HG03045 (cell line): ENCODE results near the gene LDLRAD3.
"Not testable (repeated sequence)": the region's sequence is repeated elsewhere in the genome, so short reads cannot be mapped to it uniquely, and the experiment has no call there.

Experiments used
- ATAC-seq: cut with Tn5 transposase; IDR thresholded peaks from one replicate; pipeline ENCODE4 v1.9.1; 2021; ENCODE audit warnings: mild to moderate bottlenecking, moderate library complexity; ENCODE audit not compliant: unreplicated experiment

LDLRAD3 gene

DNA sequence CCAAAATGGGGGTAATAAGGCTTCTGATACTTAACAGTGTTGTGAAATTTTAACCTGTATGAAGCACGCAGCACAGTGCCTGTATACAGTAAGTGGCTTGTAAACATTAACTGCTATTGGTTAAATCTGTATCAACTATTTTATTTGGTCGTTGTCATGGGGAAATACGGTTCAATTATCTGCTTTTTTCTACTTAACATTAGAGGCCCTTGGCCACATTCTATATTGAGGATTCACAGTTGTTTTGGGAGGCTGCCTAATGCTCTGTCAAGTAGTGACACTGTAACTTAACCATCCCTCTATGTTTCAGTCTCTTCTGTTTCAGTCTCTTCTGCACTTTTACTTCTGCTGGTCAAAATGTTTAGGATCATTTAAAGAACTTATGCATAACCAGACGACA, 95.6 kb downstream of the LDLRAD3 start:
- no peak for ATAC-seq

GRCh38 chr11:36041988-36042611, 98.2 kb downstream of the LDLRAD3 start:
- no peak for ATAC-seq

DNA sequence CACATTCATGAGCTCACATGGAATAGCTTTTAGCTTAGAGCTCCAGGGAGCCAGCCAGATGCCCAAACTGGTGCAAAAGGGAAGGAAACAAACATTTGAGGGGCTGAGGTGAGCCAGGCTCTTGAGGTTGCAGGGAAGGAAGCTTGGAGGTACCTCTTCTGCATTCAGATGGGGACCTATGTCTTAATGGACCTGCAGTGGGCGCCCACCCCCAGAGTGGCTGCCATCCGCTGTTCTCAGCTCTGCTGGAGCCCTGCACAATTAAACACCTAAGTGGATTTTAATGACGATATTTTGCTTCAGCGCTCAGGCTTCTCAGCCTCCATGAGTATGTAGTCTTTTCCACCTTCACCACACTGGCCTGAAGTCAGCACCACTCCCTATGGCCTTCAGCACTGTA, 100.8 kb downstream of the LDLRAD3 start:
- ATAC-seq, result no peak

DNA sequence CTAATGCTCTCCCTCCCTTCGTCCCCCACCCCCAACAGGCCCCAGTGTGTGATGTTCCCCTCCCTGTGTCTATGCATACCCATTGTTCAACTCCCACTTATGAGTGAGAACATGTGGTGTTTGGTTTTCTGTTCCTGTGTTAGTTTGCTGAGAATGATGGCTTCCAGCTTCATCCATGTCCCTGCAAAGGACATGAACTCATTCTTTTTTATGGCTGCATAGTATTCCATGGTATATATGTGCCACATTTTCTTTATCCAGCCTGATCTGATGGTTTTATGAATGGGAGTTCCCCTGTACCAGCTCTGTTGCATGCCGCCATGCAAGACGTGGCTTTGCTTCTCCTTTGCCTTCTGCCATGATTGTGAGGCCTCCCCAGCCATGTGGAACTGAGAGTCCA, 102.1 kb downstream of the LDLRAD3 start:
- not testable (repeated sequence) for ATAC-seq

DNA sequence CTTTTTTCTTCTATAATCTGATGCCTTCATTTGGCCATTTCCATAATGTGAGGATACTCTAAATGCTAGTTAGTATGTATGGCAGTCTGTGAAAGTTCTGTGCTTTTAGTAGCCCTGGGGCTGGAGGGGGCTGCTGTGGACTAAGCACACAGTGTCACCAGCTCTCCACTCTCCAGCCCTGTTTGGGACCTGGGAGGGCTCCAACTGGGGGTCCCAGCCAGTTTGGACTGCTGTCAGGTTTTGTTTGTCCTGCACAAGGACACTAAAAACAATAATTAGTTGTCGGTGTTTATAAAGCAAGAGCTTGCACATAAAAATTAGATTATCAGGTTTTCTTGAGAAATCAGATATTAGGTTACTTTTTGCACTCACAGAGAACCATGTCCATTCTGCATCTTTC, 103.1 kb downstream of the LDLRAD3 start:
- ATAC-seq, result no peak

DNA sequence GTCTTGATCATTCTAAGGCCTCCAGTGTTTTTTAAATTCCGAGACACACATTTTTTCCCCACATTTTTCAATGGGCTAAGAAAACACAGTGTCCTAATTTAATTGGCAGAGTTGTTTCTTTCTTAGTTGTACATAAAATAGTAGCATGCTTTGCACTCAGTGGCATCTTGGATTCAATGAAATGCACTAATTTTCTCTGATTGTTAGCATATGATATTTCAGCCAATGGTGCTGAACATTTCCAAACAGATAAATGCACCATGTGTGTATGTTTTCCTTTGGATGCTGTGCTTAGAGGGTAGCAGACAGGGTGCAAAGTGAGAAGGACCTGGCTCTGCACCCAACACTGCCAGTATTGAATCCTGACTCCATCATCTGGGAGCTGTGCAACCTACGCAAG, 103.5 kb downstream of the LDLRAD3 start:
- no peak for ATAC-seq

DNA sequence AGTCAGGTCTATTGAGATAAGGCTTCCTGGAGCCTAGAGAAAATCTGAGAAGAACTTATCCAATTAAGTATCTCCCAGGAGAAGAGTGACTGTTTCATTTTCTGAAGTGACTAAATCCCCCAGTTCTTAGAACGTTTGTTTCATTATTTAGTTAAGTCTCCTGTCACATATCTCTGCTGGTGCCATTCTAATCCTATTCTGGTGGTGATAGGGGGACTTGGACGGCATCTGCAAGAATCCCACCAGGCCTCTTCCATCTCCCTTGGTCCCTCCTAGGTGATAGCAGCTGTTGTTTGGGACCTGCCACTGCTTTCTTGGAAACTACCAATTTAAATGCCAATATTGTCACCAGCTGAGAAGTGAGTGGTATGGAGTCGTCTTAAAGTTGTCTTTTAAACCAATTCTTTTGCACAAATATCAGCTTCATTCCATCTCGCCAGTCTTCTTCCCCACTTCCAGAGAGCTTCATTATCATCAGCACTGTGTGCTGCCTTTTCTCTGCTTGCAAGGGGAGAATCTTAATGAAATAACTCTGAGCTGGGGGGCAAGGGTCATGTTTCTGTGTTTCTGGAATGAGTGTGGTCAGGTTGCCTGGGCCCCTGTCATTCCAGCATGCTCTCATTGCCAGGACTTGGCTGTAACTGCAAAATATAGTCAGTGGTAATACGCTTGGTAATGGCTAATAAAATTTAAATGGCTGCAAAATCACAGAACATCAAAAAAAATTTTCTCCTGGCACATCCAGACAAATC, 104.8 kb downstream of the LDLRAD3 start:
- ATAC-seq, result no peak

- no peak for ATAC-seq
Measured at GRCh38 chr11:36051235-36052144, 107.6 kb downstream of the LDLRAD3 start.

DNA sequence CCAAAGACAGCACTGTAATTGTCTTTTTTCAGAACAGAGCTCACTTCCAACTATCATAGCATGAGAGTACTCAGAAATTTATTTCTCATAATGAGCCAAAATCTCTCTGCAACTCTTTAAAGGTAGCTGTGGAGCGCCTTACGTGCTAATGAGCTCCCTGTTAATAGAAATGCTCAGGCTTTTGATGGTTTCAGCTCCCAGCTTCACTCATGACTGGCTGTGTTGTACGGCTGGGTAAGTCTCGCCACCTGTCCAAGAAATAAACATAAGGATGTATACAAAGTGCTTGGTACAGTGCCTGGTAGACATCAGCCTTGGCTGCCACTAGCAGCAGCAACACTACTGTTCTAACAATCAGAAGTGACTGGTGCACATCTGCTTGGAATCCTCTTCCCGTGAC, 109.4 kb downstream of the LDLRAD3 start:
- ATAC-seq, result no peak

DNA sequence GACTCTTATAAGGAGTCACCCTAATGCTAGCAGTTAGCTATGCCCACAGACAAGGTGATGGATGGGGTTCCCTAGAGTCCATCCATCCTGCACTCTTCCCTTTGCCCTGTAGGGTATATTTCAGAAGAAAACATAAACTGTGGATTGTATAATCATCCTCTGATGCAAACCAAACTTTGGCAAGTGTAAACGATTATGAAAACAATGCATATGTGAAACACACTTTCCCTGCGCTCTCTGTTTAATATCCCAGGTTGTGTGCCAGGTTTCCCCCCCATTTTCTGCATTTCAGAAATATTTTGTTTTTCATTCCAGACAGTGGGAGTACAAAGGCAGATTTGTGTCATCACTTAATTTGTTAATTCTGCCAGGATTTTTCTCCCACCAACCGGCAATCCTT, 110.0 kb downstream of the LDLRAD3 start:
- no peak for ATAC-seq

DNA sequence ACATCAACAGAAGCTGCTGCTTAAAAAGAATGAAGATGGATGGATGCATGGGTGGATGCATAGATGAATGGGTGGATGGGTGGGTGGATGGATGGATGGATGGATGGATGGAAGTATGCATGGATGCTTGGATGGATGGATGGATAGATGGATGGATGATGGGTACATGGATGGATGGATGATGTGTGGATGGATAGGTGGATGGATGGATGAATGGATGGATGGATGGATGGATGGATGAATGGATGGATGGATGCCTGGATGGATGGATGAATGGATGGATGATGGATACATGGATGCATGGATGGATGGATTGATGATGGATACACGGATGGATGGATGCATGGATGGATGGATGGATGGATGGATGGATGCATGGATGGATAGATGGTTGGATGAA, 110.8 kb downstream of the LDLRAD3 start:
- ATAC-seq, result no peak

GRCh38 chr11:36056160-36056751, 112.4 kb downstream of the LDLRAD3 start:
- ATAC-seq, result no peak

- ATAC-seq, result no peak
Measured at GRCh38 chr11:36057379-36058042, 113.6 kb downstream of the LDLRAD3 start.

DNA sequence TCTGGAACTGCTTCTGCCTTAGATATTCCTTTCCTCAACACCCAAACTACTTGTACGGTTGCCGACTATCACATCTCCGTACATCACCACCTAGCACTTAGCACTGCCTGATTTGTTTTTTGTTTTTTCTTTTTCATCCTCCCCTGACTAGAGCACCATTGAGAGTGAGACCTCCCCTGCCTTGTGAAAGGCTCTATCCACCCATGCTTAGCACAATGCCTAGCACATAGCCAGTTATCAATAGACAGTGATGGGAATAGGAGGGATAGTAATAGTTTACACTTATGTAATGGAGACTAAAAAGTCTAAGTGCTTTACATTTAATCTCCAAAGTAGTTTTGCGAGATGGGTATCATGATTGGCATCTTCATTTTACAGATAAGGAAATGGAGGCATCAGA, 115.8 kb downstream of the LDLRAD3 start:
- no peak for ATAC-seq

- ATAC-seq, result no peak
Measured at GRCh38 chr11:36060926-36061325, 117.1 kb downstream of the LDLRAD3 start.

DNA sequence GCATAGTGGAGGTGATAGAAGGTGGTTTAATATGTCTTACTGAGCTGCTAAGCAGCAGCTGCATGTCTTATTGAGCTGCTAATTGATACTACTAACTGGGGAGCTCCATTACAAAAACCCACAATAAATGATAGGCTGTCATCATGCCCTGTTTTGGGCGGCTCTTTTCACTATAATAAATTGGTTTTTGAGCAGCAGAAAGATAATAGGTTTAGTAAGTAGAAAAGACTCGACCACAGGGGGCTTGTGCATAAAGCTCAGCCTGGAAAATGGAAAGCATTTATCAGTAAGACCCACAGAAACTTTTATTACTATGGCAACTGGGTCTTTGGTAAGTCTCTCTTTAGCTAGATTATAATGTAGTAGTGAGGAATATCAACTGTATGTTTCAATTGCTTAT, 117.6 kb downstream of the LDLRAD3 start:
- no peak for ATAC-seq

- ATAC-seq, result no peak
Measured at GRCh38 chr11:36062796-36063365, 119.0 kb downstream of the LDLRAD3 start.

DNA sequence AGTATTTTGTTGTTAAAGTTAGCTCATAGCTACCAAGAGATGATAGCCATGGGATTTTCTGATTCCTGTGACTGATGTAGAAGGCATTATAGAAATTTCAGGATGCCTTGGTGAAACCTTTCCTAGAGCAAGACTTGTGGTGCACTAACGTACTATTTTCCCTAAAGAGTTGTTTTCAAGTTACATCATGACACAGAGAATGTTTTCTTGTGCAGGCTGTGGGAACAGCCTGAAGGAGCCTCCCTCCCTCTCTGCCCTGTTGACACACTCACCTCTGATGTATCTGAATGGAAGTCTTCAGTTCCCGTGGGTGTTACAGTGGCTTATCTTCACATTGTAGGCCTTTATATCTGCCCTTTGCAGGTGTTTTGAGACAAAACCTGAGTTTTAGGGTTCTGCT, 121.6 kb downstream of the LDLRAD3 start:
- ATAC-seq, result no peak

DNA sequence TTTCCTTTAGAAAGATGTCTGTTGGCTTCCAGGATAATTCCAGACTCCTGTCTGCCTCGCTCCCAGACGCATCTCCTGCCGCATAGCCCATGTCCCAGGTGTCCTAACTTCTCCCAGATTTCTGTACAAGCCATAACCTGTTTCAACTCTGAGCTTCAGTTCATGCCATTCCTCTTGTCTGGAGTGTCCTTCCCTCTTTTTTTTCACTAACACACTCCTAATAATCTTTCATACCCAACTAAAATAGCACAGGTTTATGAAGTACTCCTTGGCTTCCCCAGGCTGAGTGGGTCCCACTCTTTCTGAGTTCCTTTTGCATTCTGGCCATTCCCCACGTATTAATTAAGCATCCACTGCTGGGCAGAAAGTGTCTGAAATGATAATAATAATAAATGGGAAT, 123.0 kb downstream of the LDLRAD3 start:
- ATAC-seq, result no peak

GRCh38 chr11:36069576-36070212, 125.8 kb downstream of the LDLRAD3 start:
- ATAC-seq, result no peak
